Measurements from ENCODE around the gene GZMM.

GRCh38 chr19:588093-588740 is 44.4 kb downstream of the GZMM start:
- TF ChIP-seq CTCF (IDR thresholded peaks at IDR 0.05 in 8 of 11, conservative IDR thresholded peaks at IDR 0.05 in 3 of 11) (peak in 7 of 11 experiments; percentile 12 to 64 (median 46)), POLR2A (IDR thresholded peaks at IDR 0.05) (no peak), POLR2AphosphoS5 (IDR thresholded peaks at IDR 0.05) (peak in 1 of 3 donors; percentile 50)

Data from spleen (tissue), 7 donors.